C4-2B (cell line): ENCODE data around the gene BICDL1.
"Not testable (repeated sequence)": the region's sequence is repeated elsewhere in the genome, so short reads cannot be mapped to it uniquely, and the experiment has no call there.

ENCODE experiments used
- H3K27ac ChIP-seq: fragments of 450-650 bp; 2 replicates; pipeline ENCODE4 v1.5.1; 2017
- ZFX ChIP-seq: fragments of 450-650 bp; IDR thresholded peaks from 2 replicates; pipeline ENCODE4 v1.6.1; 2017
- TF ChIP-seq, protein P1 (sequence below): fragments of 450-650 bp; conservative IDR thresholded peaks from 2 replicates; pipeline ENCODE4 v1.5.1; 2017; ENCODE audit warnings: mild to moderate bottlenecking

BICDL1 gene

GRCh38 chr12:120019938-120020337, 30.9 kb downstream of the BICDL1 start:
- H3K27ac ChIP-seq: no peak overlapping the region
- no peak for TF ChIP-seq ZFX
- TF ChIP-seq, protein P1, sequence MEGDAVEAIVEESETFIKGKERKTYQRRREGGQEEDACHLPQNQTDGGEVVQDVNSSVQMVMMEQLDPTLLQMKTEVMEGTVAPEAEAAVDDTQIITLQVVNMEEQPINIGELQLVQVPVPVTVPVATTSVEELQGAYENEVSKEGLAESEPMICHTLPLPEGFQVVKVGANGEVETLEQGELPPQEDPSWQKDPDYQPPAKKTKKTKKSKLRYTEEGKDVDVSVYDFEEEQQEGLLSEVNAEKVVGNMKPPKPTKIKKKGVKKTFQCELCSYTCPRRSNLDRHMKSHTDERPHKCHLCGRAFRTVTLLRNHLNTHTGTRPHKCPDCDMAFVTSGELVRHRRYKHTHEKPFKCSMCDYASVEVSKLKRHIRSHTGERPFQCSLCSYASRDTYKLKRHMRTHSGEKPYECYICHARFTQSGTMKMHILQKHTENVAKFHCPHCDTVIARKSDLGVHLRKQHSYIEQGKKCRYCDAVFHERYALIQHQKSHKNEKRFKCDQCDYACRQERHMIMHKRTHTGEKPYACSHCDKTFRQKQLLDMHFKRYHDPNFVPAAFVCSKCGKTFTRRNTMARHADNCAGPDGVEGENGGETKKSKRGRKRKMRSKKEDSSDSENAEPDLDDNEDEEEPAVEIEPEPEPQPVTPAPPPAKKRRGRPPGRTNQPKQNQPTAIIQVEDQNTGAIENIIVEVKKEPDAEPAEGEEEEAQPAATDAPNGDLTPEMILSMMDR: no peak

DNA sequence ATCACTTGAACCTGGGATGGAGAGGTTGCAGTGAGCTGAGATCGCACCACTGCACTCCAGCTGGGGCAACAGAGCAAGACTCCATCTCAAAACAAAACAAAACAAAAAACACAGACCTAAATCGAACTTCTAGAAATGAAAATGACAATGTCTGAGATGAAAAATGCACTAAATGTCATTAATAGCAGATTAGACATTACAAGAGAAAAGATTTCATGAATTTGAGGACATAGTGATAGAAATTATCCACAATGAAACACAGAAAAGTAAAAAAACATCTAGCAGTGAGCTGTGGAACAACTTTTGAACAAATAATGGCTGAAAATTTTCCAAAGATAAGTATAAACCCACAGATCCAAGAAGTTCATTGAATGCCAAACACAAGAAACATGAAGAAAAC, 35.2 kb downstream of the BICDL1 start:
- TF ChIP-seq, protein P1: no peak
- no peak for TF ChIP-seq ZFX
- H3K27ac ChIP-seq: no peak overlapping the region

GRCh38 chr12:120025640-120026039, 36.6 kb downstream of the BICDL1 start:
- H3K27ac ChIP-seq: no peak overlapping the region
- TF ChIP-seq ZFX: no peak
- TF ChIP-seq, protein P1: no peak

DNA sequence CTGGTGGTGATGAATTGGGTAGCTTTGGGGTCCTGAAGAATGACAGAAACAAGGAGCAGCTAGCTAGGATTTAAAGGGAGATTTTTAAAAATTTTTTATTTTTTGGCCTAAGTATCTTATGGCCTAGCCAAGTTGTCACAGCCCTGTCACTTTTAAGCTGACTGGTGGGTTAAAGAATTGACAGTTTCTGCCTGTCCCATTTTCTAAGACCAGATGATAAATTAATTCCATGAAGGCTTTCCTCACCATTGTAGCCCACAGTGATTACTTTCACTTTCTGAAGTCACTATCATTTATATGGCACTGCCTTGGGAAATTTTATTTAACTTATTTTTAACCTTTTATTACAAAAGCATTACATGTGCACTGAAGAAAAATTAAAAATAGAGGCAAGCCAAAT, 43.2 kb downstream of the BICDL1 start:
- no peak overlapping the region for H3K27ac ChIP-seq
- TF ChIP-seq ZFX: no peak
- TF ChIP-seq, protein P1: no peak

- TF ChIP-seq, protein P1: no peak
- no peak for TF ChIP-seq ZFX
- H3K27ac ChIP-seq: no peak overlapping the region
These were observed 48.8 kb downstream of the BICDL1 start for GRCh38 chr12:120037851-120038250.

GRCh38 chr12:120039711-120040110, 50.7 kb downstream of the BICDL1 start:
- no peak overlapping the region for H3K27ac ChIP-seq

GRCh38 chr12:120041386-120042231, 52.6 kb downstream of the BICDL1 start:
- no peak for TF ChIP-seq ZFX
- TF ChIP-seq, protein P1: no peak
- no peak overlapping the region for H3K27ac ChIP-seq

More at GRCh38 chr12:120039711-120040110, 50.7 kb downstream of the BICDL1 start:
- TF ChIP-seq, protein P1: no peak
- TF ChIP-seq ZFX: no peak

DNA sequence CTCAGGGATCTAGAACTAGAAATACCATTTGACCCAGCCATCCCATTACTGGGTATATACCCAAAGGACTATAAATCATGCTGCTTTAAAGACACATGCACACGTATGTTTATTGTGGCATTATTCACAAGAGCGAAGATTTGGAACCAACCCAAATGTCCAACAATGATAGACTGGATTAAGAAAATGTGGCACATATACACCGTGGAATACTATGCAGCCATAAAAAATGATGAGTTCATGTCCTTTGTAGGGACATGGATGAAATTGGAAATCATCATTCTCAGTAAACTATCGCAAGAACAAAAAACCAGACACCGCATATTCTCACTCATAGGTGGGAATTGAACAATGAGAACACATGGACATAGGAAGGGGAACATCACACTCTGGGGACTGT, 56.3 kb downstream of the BICDL1 start:
- H3K27ac ChIP-seq: not testable (repeated sequence)
